Stimulated activated naive CD4-positive, alpha-beta T cell treated with Interleukin-2 at 50 U/mL for 16 hours (primary cell): ENCODE data around the gene UQCC5.

Experiments used
- DNase-seq: peaks from one replicate; lab custom pipeline; 2025; lab: John Stamatoyannopoulos, UW

The UQCC5 gene

GRCh38 chr3:52534281-52535183 lies 1.9 kb upstream of the UQCC5 start:
- no peak for DNase-seq

GRCh38 chr3:52535411-52536111 lies 844 bp upstream of the UQCC5 start:
- no peak for DNase-seq

DNA sequence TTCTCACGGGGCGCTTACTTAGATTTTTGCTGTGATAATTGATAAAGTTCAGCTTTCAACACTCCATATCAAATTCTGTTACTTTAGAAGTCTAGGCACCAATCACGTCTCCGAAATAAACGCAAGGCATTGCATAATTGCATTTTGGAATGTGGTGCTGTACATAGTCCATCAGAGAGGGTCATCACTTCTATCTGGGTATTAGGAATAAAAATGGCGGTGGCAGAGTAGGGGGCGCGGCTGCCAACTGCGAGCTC lies 365 bp upstream of the UQCC5 start:
- DNase-seq, result no peak

DNA sequence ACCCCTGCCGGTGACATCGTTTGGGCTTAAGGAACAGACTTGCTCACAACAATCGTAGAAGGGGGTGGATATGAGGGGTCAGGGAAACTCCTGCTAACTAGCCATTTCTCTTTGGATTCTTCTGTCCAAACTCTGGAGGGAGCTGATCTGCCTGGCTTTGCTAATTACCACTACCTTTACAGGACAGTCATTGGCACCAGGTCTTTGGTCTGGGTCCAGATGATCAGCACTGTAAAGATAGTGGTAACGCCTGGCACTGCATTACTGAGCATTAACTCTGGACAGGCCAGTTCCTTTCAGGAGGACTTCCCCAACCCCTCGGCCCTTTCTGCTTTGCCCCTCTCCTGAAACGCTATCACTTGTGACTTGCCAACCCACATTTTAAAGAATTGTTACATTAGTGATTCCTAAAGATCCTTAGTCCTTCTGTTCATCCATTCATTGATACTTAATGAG lies 788 bp downstream of the UQCC5 start:
- DNase-seq, result no peak

- no peak for DNase-seq
Measured at GRCh38 chr3:52537726-52538421, 1.5 kb downstream of the UQCC5 start.

DNA sequence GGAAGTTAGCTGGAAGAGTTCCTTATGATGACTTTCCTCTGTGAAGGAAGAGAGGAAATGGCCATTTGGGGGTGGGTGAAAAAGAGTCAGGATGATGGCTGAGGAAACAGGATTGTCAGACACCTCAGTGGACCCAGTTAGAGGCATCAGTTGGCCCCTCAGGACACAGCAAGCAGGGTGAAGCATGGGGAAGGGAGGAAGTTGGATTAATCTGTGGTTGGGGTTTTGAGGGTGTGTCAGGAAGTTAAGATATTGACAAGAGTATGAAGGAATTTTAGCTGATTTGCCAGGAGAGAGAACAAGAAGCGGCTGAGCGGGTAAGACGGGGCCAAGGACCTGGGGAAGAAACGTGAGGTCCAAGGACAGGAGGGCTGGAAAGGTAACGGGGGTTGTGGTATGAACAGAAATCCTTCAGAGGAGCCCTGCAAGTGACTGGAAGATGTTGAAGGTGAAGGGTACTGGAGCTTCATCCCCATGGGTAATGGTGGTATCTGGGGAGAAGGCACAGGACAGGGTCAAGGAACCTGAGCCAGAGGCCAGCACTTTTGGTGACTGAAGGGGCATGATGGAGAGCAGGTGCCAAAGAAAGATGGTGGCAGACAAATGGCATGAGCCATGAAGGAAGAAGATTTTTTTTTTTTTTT lies 2.7 kb downstream of the UQCC5 start:
- DNase-seq, result no peak

DNA sequence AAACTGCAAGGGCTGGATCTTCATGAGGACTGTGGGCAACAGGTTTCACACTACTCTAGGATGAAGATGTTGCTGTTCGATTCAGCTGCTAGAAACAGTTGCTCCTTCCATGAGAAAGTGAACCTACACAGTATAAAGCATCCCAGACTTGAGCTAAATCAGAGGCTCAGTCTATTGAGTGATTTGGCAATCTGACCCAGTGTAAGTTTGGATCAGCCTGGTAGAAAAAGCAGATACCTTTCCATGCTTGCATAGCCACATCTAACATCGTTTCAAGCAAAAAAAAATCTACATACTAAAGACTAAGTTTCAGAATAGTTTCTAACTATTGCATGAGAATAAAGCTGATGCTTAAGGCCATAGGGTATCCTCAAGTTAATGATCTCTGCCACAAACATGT lies 4.6 kb downstream of the UQCC5 start:
- DNase-seq, result no peak

DNA sequence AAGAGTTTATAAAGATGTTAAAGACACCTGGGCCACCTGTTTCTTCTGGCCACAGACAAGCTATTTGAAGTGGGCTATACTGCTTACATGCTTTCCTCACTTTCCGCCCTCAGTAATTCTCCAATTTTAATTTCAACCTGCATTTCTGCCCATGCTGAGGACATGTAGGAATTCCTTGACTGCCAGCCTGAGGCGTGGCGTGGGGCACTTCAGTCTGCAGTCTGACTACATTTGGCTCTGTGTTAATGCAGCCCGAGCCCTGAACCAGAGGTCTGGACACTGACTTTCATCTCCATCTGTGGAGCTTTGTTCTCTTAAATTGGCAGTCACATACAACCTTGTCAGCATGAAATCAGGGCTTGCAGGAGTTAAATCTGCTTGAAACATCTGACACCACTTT lies 8.5 kb downstream of the UQCC5 start:
- no peak for DNase-seq

DNA sequence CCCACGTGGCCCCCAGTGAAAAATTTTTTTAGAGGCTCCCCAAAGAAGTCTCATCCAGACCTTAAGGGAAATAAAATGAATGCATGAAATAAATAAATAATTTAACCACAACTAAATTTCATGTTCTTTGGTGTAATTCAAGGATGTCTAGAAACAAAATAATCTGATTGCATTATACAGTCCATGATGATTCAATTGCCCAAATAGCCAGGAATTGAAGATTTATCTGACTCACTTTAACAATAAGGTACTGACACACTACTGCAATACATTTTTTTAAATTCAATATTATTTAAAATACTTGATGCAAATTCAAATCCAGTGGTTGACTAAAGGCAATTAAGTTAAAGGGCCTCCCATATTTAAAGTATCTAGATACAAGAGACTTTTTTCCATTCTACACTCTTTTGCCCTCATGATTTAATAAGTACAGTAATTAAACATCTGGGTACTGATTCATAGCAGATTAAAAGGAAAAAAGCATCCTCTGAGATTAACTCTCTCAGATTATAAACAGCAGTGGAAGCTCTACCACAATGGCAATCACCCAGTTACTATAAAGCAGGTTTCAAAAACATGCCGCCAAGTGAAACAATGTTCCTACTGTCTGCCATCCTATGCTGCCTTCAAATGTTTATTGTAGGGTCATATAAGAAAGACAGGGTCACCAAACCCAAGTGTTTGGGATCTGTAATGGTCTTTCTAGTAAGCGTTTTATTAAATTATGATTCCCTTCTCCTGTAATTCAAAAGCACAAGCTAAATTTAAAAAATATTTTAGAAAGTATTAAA lies 9.9 kb downstream of the UQCC5 start:
- no peak for DNase-seq

DNA sequence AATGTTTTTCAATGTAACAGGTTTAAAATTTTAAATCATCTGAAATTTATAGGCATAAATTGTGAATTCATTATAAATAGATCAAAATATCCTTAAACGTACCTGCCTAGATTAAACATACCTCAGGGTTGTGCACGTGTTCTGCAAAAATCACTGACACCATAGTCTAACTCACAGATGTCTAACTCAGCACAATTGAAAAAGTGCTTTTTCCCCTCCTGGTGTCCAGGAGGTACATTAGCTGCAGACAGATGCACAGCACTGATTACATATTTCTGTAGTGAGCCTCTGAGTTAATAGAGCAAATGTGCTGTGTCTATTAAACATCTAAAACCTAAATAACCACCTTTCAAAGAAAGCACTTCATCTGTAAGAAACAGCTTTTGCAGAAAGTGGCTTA lies 10.7 kb downstream of the UQCC5 start:
- no peak for DNase-seq

- DNase-seq, result no peak
Measured at GRCh38 chr3:52551118-52551517, 14.7 kb downstream of the UQCC5 start.

GRCh38 chr3:52552089-52552488 lies 15.7 kb downstream of the UQCC5 start:
- no peak for DNase-seq

GRCh38 chr3:52554026-52554755 lies 17.8 kb downstream of the UQCC5 start:
- DNase-seq, result no peak

GRCh38 chr3:52555056-52555455 lies 18.7 kb downstream of the UQCC5 start:
- no peak for DNase-seq

DNA sequence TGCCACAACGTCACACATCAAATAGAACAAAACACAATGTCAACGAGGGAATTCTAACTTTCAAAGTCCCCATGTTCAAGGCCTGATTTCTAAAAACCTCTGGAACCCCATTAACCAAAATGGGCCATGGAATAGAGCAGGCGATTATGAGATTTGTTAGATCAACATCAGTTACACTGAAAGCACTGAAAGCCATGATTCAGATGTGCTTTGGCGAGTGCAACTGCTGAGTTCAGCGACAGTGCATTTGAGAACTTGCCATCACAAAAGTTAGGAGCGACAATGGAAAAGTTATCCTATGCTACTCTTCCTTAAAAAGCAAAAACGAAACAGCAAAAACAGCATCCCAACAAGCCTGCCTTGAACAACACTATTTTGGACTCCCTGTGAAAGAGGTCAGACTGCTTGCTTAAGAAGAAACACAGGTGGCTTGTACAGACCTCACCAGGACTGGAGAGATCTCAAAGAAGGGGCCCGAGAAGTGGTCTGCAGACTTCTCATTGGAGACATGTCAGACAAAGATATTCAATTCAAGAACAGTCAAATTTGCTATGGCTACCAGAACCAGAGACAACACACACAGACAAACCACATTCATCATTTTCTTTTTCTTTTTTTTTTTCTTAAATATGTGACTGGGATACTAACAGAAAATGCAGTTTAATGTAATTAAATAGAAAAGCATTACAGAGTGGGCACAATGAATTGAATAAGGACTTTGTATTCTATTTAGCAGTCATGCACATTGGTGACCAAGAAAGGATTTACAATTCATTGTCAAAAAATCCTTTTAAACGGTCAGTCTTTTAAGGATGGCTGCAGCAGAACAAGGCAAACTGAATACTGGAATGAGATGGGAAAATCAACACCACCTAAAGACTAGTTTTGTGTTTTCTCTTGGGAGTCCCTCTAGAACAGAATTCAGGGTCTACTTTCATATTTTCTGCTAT lies 20.9 kb downstream of the UQCC5 start:
- DNase-seq, result no peak

DNA sequence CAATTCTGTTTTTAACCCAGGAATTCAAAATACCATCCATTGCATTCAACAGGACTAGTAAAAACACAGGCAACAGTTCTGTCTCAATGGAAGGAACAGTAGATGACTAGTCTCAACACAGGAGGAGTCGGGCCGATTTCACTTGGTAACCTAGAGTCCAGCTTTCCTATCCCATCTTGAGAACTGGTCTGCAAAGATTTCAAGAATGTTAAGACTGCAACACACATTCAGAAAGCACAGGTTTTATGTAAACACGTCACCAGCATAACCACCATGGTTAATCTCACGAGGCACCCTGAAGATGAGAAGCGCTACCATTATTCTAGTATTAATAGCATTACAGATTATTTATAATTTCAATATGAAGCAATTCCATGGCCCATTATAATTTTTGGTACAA lies 22.0 kb downstream of the UQCC5 start:
- DNase-seq, result no peak

- no peak for DNase-seq
Measured at GRCh38 chr3:52561028-52561747, 24.8 kb downstream of the UQCC5 start.

DNA sequence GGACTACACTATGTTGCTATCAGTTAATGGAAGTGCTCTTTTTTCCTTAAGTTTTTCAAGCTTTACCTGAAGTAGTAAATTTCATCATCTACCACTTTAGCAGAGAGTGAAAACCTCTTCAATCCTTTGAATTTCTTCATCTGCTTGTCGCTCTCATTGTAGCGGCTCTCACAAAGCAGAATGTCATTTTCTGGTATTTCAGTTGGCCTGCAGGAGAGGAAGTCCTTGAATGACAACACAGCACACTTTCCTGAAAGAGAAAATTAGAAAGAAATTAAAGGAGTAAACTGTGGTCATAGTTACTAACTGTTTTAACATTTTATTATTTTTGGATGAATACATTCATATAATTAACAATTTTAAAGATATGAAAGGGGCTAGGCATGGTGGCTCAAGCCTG lies 27.6 kb downstream of the UQCC5 start:
- DNase-seq, result no peak

- no peak for DNase-seq
Measured at GRCh38 chr3:52568069-52568468, 31.7 kb downstream of the UQCC5 start.
